GM19397 (cell line): ENCODE measurements around the gene ETV3.
"Not testable (repeated sequence)": the region's sequence is repeated elsewhere in the genome, so short reads cannot be mapped to it uniquely, and the experiment has no call there.

Source experiments
- ATAC-seq: cut with Tn5 transposase; IDR thresholded peaks from one replicate; pipeline ENCODE4 v1.9.1; 2021; ENCODE audit warnings: mild to moderate bottlenecking, moderate library complexity; ENCODE audit not compliant: unreplicated experiment

The ETV3 gene

GRCh38 chr1:157113631-157114030 lies 24.6 kb downstream of the ETV3 start:
- ATAC-seq: no peak

GRCh38 chr1:157113106-157113505 lies 25.1 kb downstream of the ETV3 start:
- ATAC-seq: no peak

GRCh38 chr1:157112186-157112867 lies 25.9 kb downstream of the ETV3 start:
- ATAC-seq: no peak

GRCh38 chr1:157111396-157112165 lies 26.6 kb downstream of the ETV3 start:
- ATAC-seq: no peak

GRCh38 chr1:157110686-157111085 lies 27.5 kb downstream of the ETV3 start:
- no peak for ATAC-seq

GRCh38 chr1:157110003-157110402 lies 28.2 kb downstream of the ETV3 start:
- no peak for ATAC-seq

GRCh38 chr1:157108448-157108847 lies 29.7 kb downstream of the ETV3 start:
- no peak for ATAC-seq

- ATAC-seq: no peak
These were observed 30.5 kb downstream of the ETV3 start for GRCh38 chr1:157107702-157108101.

GRCh38 chr1:157106813-157107189 lies 31.4 kb downstream of the ETV3 start:
- no peak for ATAC-seq

GRCh38 chr1:157105988-157106812 lies 32.0 kb downstream of the ETV3 start:
- peak; percentile 72 for ATAC-seq

- ATAC-seq: no peak
These were observed 32.8 kb downstream of the ETV3 start for GRCh38 chr1:157105298-157105987.

GRCh38 chr1:157104598-157105293 lies 33.4 kb downstream of the ETV3 start:
- ATAC-seq: no peak

- ATAC-seq: no peak
These were observed 34.9 kb downstream of the ETV3 start for GRCh38 chr1:157103268-157103667.

- ATAC-seq: no peak
These were observed 37.0 kb downstream of the ETV3 start for GRCh38 chr1:157101149-157101548.

GRCh38 chr1:157099633-157100009 lies 38.6 kb downstream of the ETV3 start, which contains the start of gene ETV3L:
ETV3L (minus strand) TSS chr1:157099808; CDS start chr1:157099523, 285 bp downstream.
- ATAC-seq: no peak

- not testable (repeated sequence) for ATAC-seq
These were observed 39.1 kb downstream of the ETV3 start for GRCh38 chr1:157098987-157099632.

- ATAC-seq: no peak
These were observed 39.7 kb downstream of the ETV3 start for GRCh38 chr1:157098519-157098918.

GRCh38 chr1:157097692-157098091 lies 40.5 kb downstream of the ETV3 start:
- ATAC-seq: no peak

GRCh38 chr1:157096881-157097280 lies 41.3 kb downstream of the ETV3 start:
- ATAC-seq: no peak

GRCh38 chr1:157095551-157095950 lies 42.6 kb downstream of the ETV3 start:
- ATAC-seq: no peak
